Measurements from ENCODE around the gene RELA.

DNA sequence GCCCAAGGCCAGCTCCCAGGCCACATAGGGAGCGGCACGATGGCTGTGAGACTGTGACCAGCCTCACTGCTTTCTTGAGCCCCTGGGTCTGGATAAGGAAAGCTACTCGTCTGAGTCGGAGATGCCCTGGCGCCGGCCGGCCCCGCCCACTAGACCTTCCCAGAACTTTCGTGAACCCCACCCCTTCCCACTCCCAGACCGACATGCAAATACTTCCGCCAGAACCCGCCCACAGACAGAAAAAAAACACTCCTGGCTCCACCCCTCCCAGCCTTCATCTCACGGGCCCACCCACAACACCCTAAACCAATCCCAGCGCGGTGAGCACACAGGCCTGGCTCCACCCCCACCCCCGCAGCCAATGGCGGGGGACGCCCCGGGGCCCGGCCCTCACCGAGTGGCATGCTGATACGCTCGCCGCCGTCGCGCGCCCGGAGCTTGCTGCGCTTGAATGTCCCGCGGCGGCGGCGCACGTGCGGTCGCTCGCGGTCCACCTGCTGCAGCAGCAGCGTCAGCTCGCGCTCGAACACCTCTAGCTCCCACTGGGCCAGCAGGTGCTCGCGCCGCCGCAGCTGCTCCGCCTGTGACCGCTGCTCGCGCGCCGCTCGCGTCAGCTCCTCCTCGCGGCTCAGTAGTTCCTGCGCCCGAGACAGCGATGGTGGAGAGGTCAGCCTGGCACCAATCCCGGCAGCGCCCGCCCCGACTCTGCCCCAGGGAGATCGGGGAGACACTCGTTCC lies 55.7 kb downstream of the RELA start:
- no peak for TF ChIP-seq POLR2A (IDR thresholded peaks at IDR 0.05; ENCODE audit: low read depth, low read length)
- no peak for TF ChIP-seq POLR2AphosphoS5 (IDR thresholded peaks at IDR 0.05; ENCODE audit: low read depth, low read length)
